ENCODE data around the gene PCDHGB4.
"Not testable (repeated sequence)": the region's sequence is repeated elsewhere in the genome, so short reads cannot be mapped to it uniquely, and the experiment has no call there.

Gene PCDHGB4

DNA sequence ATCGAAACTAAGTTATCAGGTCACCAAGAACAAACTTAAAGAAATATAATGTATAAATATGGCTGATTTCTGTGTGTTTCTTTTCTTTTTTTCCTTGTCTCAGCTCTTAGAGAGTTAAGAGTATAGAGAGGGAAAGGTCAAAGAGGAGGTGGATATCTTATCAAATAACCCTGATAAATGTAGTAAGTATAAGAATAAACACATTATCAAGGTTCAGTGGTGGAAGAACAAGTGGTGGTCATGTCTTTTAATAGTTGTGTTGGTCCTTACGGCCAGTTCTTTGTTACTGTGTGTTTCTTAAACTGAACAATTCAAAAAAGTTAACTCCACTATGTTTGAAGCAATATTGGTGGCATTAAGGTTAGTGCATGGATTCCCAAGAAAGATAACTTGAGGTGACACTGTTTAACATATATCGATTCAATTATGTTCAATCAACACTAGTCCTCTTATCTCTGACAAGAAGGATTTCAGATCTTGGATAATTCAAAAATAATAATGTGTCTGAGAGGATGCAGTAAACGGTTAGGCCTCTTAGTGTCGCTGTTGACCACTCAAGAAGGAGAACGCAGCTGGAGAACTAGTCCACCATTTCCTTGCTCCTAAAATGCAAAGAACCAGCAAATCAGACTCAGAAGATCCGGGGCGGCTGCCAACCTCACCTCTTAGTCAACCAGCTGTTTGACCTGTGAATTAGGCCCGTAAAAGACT is 44.1 kb upstream of the PCDHGB4 start, which contains the start of gene PCDHGA3:
Gene PCDHGA3 (plus strand): TSS at position 588 of the 711 bp plus-strand sequence. CDS start 205 bp downstream, outside the sequence.
- no peaks in the 10 kb centered on the region for H3K36me3 ChIP-seq (ENCODE audit: insufficient read depth, low read length)
- no peak within 1 kb of the TSS for H2AFZ ChIP-seq (ENCODE audit: low read depth, low read length)
- no peaks in the 10 kb centered on the region for H4K20me1 ChIP-seq (ENCODE audit: insufficient read depth, low read length)
- H3K27ac ChIP-seq (ENCODE audit: low read length), result no peak within 1 kb of the TSS
- H3K9ac ChIP-seq (ENCODE audit: low read depth, low read length), result no peak within 1 kb of the TSS
- H3K4me1 ChIP-seq (ENCODE audit: insufficient read depth, low read length), result no peaks in the 10 kb centered on the region
- H3K27me3 ChIP-seq (ENCODE audit: insufficient read depth, low read length, poor library complexity), result no peaks in the 10 kb centered on the region
- no peak within 1 kb of the TSS for H3K4me2 ChIP-seq (ENCODE audit: insufficient read depth, low read length)
- H3K4me3 ChIP-seq (ENCODE audit: low read depth in 1 of 2, low read length in 2 of 2), result no peak within 1 kb of the TSS
- H3K79me2 ChIP-seq (ENCODE audit: insufficient read depth, low read length), result no peaks in the 10 kb centered on the region
- TF ChIP-seq EZH2 (IDR thresholded peaks at IDR 0.05; ENCODE audit: borderline replicate concordance, low read depth, low read length, severe bottlenecking), result no peak
- TF ChIP-seq, protein P1, sequence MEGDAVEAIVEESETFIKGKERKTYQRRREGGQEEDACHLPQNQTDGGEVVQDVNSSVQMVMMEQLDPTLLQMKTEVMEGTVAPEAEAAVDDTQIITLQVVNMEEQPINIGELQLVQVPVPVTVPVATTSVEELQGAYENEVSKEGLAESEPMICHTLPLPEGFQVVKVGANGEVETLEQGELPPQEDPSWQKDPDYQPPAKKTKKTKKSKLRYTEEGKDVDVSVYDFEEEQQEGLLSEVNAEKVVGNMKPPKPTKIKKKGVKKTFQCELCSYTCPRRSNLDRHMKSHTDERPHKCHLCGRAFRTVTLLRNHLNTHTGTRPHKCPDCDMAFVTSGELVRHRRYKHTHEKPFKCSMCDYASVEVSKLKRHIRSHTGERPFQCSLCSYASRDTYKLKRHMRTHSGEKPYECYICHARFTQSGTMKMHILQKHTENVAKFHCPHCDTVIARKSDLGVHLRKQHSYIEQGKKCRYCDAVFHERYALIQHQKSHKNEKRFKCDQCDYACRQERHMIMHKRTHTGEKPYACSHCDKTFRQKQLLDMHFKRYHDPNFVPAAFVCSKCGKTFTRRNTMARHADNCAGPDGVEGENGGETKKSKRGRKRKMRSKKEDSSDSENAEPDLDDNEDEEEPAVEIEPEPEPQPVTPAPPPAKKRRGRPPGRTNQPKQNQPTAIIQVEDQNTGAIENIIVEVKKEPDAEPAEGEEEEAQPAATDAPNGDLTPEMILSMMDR (IDR thresholded peaks at IDR 0.05; ENCODE audit: borderline replicate concordance, extremely low read depth, low read length, poor library complexity, severe bottlenecking), result peak; percentile 18
- no peaks in the 10 kb centered on the region for H3K9me3 ChIP-seq (ENCODE audit: insufficient read depth, low read length, severe bottlenecking)
- no peak for DNase-seq
- no peak for ATAC-seq (ENCODE audit: insufficient read depth, low read depth)

DNA sequence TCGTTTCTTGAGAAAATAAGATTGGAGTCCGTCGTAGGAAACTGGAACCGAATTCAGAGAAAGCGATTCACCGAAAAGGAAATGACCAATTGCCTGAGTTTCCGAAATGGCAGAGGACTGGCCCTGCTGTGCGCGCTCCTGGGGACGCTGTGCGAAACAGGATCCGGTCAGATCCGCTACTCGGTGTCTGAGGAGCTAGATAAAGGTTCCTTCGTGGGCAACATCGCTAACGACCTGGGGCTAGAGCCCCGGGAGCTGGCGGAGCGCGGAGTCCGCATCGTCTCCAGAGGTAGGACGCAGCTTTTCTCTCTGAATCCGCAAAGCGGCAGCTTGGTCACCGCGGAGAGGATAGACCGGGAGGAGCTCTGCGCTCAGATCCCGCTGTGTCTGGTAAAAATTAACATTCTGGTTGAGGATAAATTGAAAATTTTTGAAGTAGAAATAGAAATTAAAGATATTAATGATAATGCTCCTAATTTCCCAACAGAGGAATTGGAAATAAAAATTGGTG is 43.5 kb upstream of the PCDHGB4 start:
- Histone ChIP-seq H3K4me2 (ENCODE audit: insufficient read depth, low read length) (no peak overlapping the region), H2AFZ (ENCODE audit: low read depth, low read length) (no peak overlapping the region), H3K36me3 (ENCODE audit: insufficient read depth, low read length) (no peaks in the 10 kb centered on the region), H4K20me1 (ENCODE audit: insufficient read depth, low read length) (no peaks in the 10 kb centered on the region), H3K4me1 (ENCODE audit: insufficient read depth, low read length) (no peaks in the 10 kb centered on the region), H3K9me3 (ENCODE audit: insufficient read depth, low read length, severe bottlenecking) (no peaks in the 10 kb centered on the region), H3K9ac (ENCODE audit: low read depth, low read length) (no peak overlapping the region), H3K4me3 (ENCODE audit: low read depth in 1 of 2, low read length in 2 of 2) (no peak overlapping the region), H3K27me3 (ENCODE audit: insufficient read depth, low read length, poor library complexity) (no peaks in the 10 kb centered on the region), H3K27ac (ENCODE audit: low read length) (no peak overlapping the region), H3K79me2 (ENCODE audit: insufficient read depth, low read length) (no peaks in the 10 kb centered on the region)
- ATAC-seq (ENCODE audit: insufficient read depth, low read depth) (no peak), DNase-seq (no peak)
- TF ChIP-seq, protein P1 (IDR thresholded peaks at IDR 0.05; ENCODE audit: borderline replicate concordance, extremely low read depth, low read length, poor library complexity, severe bottlenecking), result no peak
- TF ChIP-seq EZH2 (IDR thresholded peaks at IDR 0.05; ENCODE audit: borderline replicate concordance, low read depth, low read length, severe bottlenecking), result no peak

DNA sequence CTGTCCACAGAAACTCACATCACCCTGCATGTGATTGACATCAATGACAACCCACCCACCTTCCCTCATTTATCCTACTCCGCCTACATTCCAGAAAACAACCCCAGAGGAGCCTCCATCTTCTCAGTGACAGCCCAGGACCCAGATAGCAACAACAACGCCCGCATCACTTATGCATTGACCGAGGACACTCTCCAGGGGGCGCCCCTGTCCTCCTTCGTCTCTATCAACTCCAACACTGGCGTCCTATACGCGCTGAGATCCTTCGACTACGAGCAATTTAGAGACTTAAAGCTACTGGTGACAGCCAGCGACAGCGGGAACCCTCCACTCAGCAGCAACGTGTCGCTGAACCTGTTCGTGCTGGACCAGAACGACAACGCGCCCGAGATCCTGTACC is 42.2 kb upstream of the PCDHGB4 start:
- no peak for DNase-seq
- Histone ChIP-seq H4K20me1 (ENCODE audit: insufficient read depth, low read length) (no peaks in the 10 kb centered on the region), H2AFZ (ENCODE audit: low read depth, low read length) (no peak overlapping the region), H3K4me1 (ENCODE audit: insufficient read depth, low read length) (no peaks in the 10 kb centered on the region), H3K9ac (ENCODE audit: low read depth, low read length) (no peak overlapping the region), H3K4me2 (ENCODE audit: insufficient read depth, low read length) (no peak overlapping the region), H3K27ac (ENCODE audit: low read length) (no peak overlapping the region), H3K79me2 (ENCODE audit: insufficient read depth, low read length) (no peaks in the 10 kb centered on the region), H3K9me3 (ENCODE audit: insufficient read depth, low read length, severe bottlenecking) (no peaks in the 10 kb centered on the region), H3K36me3 (ENCODE audit: insufficient read depth, low read length) (no peaks in the 10 kb centered on the region), H3K27me3 (ENCODE audit: insufficient read depth, low read length, poor library complexity) (no peaks in the 10 kb centered on the region), H3K4me3 (ENCODE audit: low read depth in 1 of 2, low read length in 2 of 2) (no peak overlapping the region)
- TF ChIP-seq, protein P1 (IDR thresholded peaks at IDR 0.05; ENCODE audit: borderline replicate concordance, extremely low read depth, low read length, poor library complexity, severe bottlenecking), result no peak
- no peak for TF ChIP-seq EZH2 (IDR thresholded peaks at IDR 0.05; ENCODE audit: borderline replicate concordance, low read depth, low read length, severe bottlenecking)
- ATAC-seq (ENCODE audit: insufficient read depth, low read depth), result no peak

DNA sequence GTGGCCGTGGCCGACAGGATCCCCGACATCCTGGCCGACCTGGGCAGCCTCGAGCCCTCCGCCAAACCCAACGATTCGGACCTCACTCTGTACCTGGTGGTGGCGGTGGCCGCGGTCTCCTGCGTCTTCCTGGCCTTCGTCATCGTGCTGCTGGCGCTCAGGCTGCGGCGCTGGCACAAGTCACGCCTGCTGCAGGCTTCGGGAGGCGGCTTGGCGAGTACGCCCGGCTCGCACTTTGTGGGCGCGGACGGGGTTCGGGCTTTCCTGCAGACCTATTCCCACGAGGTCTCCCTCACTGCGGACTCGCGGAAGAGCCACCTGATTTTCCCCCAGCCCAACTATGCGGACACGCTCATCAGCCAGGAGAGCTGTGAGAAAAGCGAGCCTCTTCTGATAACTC is 41.5 kb upstream of the PCDHGB4 start:
- H3K27me3 ChIP-seq (ENCODE audit: insufficient read depth, low read length, poor library complexity); H3K9ac ChIP-seq (ENCODE audit: low read depth, low read length); H3K9me3 ChIP-seq (ENCODE audit: insufficient read depth, low read length, severe bottlenecking); DNase-seq; H4K20me1 ChIP-seq (ENCODE audit: insufficient read depth, low read length); H3K4me3 ChIP-seq (ENCODE audit: low read depth in 1 of 2, low read length in 2 of 2); H3K4me2 ChIP-seq (ENCODE audit: insufficient read depth, low read length); H3K36me3 ChIP-seq (ENCODE audit: insufficient read depth, low read length); H3K27ac ChIP-seq (ENCODE audit: low read length); H3K79me2 ChIP-seq (ENCODE audit: insufficient read depth, low read length); H3K4me1 ChIP-seq (ENCODE audit: insufficient read depth, low read length); ATAC-seq (ENCODE audit: insufficient read depth, low read depth); H2AFZ ChIP-seq (ENCODE audit: low read depth, low read length): not testable (repeated sequence)

All from DND-41 (cell line).